Suppressor macrophage (primary cell): ENCODE results near the gene MARCHF10.
"Not testable (repeated sequence)": the region's sequence is repeated elsewhere in the genome, so short reads cannot be mapped to it uniquely, and the experiment has no call there.

Source experiments
- DNase-seq, 4 experiments: peaks; one replicate each; pipeline ENCODE4 v3.0.0-alpha.2; 2020 to 2022
- total RNA-seq, 17 experiments: gene quantifications; one replicate each; lab custom pipeline; 2026; ENCODE audit warnings: mixed read lengths in 6 of 17, inconsistent platforms in 3 of 17; lab: John Stamatoyannopoulos, UW

Gene MARCHF10, protein sequence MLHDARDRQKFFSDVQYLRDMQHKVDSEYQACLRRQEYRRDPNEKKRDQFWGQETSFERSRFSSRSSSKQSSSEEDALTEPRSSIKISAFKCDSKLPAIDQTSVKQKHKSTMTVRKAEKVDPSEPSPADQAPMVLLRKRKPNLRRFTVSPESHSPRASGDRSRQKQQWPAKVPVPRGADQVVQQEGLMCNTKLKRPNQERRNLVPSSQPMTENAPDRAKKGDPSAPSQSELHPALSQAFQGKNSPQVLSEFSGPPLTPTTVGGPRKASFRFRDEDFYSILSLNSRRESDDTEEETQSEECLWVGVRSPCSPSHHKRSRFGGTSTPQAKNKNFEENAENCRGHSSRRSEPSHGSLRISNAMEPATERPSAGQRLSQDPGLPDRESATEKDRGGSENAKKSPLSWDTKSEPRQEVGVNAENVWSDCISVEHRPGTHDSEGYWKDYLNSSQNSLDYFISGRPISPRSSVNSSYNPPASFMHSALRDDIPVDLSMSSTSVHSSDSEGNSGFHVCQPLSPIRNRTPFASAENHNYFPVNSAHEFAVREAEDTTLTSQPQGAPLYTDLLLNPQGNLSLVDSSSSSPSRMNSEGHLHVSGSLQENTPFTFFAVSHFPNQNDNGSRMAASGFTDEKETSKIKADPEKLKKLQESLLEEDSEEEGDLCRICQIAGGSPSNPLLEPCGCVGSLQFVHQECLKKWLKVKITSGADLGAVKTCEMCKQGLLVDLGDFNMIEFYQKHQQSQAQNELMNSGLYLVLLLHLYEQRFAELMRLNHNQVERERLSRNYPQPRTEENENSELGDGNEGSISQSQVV
- total RNA-seq: 0 to 2.9 (median 0) reads per million in 17 experiments

DNA sequence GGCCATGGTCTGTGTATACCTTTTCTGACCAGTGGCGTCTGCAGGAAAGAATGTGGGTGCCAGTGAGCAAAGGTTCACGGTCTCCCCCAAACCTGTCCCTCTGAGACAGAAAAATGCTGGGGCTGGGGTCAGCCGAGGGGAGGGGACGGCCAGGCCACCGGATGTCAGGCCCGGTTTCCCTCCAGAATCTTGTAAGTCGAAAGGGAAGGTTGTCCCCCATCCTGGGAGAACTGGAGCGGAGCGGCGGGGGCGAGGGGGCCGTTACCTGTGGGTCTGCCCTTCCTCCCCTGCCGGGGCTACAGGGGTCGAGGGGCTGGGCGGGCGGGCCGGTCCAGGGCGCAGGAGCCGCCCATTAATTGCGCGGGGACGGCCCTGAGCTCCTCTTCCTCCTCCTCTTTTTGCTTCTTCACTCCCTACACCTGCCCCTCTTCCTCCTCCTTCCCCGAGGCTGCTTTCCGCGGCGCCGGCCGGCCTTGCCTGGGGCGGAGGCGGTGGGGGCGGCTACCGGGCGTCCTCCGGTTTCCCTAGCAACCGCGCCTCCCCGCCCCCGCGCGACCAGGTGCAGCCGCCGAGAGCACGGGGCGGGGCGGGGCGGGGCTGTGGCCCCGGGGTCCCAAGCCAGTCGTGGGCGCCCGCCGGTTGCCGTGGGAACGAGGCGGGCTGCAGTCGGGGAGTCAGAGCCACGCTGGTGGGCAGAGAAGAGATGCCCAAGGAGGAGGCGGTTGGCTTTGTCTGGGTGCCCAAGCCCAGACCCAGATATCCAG, at the start of gene MARCHF10:
Gene MARCHF10 (minus strand): TSS at position 503 of the 764 bp plus-strand sequence. CDS start 6,579 bp downstream, outside the sequence.
- peak in 1 of 4 experiments; percentile 12 for DNase-seq

GRCh38 chr17:62857526-62857925, 49.4 kb upstream of the MARCHF10 start:
- DNase-seq: no peak

DNA sequence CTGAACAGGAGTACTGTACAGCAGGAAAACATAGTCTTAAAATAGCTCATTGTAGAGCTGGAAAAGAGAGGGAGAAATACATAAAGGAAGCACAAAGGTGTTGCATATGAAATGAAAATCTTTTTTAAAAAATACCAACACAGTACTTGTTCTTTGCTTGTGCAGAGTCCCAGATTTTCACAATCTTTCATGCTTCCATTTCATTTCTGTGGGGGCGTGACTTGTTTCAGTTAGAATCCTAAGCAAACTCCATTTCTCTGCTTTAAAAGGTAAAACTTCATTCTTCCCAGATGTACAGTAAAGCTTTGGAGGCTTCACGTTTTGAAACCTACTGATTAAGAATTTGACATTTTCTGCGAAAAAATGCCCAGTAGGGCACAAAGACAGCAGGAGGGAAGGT, 48.5 kb upstream of the MARCHF10 start:
- no peak for DNase-seq

DNA sequence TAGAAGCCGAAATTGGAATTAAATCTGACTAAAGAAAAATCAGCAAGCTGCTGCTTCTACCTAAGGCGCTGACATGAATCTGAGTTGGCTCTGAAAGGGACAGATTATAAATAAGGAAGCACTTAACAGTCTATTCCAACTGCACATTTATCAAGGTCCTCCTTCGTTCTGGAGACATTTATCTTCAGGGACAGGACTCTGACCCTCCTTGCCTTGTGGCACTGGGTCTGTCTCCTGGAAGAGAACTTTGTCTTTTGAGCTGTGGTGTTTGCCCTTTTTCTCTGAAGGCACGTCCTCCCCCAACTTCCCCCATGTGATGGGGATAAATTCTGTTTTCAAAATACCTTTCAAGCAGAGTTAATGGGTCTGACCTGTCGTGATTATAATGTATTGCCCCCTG, 47.0 kb upstream of the MARCHF10 start:
- DNase-seq: no peak

DNA sequence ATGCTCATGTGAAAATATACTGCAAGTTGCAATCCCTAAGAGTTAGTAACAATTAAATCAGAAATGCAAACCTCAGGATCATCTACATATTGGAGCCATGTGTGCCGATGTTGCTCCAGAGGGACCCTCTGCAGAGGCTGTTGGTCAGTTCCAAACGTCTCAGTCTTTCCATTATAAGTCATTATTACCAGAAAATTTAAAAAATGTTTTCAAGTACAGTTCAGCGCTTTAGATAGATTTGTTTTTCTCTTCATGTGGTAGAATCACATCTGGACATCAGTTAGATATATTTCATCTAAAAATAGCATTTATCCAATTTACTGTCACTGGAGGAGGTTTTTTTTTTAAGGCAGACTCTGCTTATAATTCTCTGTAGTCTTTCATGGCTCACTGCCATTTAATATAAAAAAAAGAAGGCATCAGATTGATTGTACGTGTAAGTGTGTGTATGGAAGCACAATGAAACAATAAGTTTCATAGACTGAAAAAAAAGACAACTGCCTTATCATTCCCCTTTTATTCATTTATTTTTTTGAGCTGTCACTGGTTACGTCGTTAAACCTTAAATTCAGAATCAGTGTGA, 46.1 kb upstream of the MARCHF10 start:
- DNase-seq: no peak

GRCh38 chr17:62852195-62852594, 44.1 kb upstream of the MARCHF10 start:
- no peak for DNase-seq

DNA sequence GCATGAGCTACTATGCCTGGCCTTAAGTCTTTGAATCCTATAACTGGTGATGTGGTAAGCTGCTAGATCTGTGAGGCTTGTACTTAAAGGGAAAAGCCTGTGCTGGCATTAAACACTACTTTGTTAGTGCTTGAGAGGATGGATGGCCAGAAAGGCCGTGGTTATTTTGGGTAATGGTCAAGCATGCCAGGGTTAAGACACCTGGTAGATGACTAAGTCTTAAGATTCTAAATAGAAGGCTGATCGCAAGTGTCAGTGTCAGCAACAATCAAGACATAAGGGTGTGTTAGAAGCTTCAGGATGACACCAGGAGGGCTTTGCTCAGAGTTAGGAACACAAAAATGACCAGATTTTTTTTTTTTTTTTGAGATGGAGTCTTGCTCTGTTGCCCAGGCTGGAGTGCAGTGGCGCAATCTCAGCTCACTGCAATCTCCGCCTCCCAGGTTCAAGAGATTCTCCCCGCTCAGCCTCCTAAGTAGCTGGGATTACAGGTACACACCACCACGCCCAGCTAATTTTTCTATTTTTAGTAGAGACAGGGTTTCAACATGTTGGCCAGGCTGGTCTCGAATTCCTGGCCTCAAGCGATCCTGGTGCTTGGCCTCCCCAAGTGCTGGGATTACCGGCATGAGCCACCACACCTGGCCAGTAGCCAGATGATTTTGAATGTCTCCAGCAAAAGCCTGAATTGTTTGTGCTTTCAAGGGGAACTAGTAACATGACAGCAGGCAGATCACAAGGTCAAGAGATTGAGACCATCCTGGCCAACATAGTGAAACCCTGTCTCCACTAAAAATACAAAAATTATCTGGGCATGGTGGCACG, 41.7 kb upstream of the MARCHF10 start:
- DNase-seq: not testable (repeated sequence)

DNA sequence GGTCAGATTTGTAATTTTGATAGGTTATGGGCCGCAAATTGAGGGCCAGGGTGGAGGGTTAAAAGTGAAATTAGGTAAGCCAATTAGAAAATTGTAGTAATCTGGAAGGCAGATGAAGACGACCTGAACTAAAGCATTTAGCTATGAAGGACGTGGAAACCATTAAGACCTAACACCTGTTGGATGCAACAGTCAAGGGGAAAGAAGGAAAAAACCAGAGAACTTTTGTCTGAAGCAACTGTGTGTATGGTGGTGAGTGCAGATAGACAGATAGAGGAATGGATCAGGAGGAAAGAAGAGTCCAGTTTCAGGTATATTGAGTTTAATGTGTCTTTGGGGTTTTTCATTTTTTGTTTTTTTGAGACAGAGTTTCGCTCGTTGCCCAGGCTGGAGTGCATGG, 40.2 kb upstream of the MARCHF10 start:
- DNase-seq: no peak

- DNase-seq: no peak
Observed at GRCh38 chr17:62847426-62847825, 39.3 kb upstream of the MARCHF10 start.

GRCh38 chr17:62840871-62841270, 32.8 kb upstream of the MARCHF10 start:
- no peak for DNase-seq

- DNase-seq: not testable (repeated sequence)
Observed at GRCh38 chr17:62833816-62834215, 25.7 kb upstream of the MARCHF10 start.

DNA sequence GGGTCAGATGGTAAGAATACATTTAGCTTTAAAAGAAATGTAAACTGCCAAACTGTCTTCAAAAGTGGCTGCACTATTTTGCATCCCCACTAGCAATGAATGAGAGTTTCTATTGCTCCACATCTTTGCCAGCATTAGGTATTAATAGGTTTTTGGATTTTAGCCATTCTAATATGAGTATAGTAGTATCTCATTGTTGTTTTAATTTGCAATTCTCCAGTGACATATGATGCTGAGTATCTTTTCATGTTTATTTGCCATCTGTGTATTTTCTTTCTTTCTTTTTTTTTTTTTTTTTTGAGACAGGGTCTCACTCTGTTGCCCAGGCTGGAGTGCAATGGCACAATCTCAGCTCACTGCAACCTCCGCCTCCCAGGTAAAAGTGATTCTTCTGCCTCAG, 24.3 kb upstream of the MARCHF10 start:
- no peak for DNase-seq

DNA sequence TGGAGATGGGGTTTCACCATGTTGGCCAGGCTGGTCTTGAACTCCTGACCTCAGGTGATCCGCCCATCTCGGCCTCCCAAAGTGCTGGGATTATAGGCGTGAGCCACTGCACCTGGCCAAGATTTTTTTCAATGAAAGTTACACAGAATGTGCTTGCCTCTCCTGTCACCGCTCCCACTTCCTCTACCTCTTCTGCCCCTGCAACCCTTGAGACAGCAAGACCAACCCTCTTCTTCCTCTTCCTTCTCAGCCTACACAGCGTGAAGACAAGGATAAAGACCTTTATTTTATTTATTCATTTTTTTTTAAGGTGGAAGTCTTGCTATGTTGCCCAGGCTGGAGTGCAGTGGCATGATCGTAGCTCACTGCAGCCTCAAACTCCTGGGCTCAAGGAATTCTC, 23.0 kb upstream of the MARCHF10 start:
- peak; percentile 11 to 67 (median 60) for DNase-seq

- peak; percentile 44 to 83 (median 65) for DNase-seq
Observed at GRCh38 chr17:62827746-62828485, 19.8 kb upstream of the MARCHF10 start.

- DNase-seq: no peak
Observed at GRCh38 chr17:62826956-62827355, 18.8 kb upstream of the MARCHF10 start.

DNA sequence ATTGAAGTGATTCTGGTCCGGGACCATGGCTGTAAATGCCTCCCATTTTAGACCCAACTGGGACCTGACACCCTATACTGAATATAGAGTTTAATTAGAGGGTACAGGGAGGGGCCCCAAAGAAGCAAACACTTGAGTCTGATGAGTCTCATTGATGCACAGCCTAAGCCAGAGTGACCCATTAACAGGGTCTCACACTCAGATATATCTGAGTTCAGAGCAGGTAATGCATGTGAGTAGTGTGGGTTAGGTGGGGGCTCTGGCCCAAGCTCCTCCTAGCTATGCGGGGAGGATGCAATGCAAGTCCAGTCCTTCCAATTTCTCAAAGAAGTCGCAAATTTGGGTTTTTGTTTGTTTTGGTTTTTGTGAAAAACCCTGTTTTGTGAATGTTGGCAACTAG, 17.1 kb upstream of the MARCHF10 start:
- DNase-seq: no peak

DNA sequence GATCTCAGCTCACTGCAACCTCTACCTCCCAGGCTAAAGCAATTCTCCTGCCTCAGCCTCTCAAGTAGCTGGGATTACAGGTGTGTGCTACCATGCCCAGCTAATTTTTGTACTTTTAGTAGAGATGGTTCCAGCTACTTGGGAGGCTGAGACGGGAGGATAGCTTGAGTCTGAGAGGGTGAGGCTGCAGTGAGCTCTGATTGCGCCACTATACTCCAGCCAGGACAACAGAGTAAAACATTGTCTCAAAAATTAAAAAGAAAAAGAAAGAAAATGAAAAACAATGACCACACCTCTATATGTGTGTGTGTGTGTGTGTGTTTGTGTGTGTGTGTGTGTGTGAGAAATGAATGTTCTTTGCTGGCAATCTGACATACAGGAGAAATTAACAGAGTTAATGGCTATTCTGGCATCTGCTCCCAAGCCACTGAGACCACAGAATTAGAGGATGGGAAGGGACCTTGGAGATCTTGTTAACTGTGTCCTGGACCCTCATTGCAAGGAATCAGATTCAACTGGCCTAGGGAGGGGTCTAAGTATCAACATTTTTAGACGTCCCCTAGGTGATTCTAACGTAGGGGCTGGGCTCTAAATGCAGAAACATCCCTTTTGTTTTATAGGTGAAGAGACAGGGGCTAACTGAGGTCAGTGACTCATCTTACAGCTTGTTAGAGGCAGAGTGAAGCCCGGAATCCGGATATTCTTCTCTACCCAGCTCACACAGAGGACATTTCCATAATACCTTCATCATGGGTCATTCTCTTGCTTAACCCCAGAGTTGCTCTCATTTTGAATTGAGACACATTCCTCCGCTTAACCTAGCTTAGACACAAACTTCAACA, 16.4 kb upstream of the MARCHF10 start:
- DNase-seq: no peak

- DNase-seq: no peak
Observed at GRCh38 chr17:62823111-62823893, 15.2 kb upstream of the MARCHF10 start.
